Activated T-helper 1 cell treated with Interleukin-2 at 50 U/mL for 16 hours (primary cell): ENCODE data around the gene B3GALNT2.

ENCODE experiments used
- DNase-seq: peaks from one replicate; pipeline ENCODE4 v3.0.0-alpha.2; 2020; ENCODE audit warnings: low read depth

The B3GALNT2 gene

DNA sequence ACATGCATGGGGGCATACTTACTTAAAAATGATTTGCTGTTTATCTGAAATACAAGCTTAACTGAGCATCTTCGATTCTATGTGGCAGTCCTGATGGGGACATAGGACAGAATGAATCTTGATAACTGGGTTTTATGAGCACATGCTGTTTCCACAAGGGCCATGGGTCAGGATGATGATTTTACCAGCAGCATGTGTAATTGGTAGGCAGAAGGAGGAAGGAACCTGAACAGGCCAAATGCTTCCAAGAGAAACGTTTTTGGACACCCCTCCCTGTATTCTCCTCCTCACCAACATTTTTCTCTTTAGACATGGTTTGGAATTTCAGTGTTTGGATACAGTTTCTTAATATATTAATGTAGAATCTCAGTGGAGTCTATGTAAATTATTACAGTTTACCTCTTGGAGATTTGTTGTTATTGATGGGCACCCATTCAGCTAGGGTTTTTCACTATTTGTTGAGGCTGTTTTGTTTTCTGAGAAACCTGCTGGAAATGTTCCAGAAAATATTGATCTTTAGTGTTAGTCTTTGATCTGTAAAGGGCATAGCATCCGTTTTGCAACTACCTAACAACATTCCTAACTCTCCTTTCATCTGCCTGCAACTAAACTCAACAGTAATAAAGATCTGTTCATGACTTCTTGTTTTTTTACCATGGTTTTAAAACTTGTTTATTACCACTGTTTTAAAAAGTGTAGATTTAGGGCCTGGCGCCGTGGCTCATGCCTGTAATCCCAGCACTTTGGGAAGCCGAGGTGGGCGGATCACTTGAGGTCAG is 95.0 kb downstream of the B3GALNT2 start:
- no peak for DNase-seq

DNA sequence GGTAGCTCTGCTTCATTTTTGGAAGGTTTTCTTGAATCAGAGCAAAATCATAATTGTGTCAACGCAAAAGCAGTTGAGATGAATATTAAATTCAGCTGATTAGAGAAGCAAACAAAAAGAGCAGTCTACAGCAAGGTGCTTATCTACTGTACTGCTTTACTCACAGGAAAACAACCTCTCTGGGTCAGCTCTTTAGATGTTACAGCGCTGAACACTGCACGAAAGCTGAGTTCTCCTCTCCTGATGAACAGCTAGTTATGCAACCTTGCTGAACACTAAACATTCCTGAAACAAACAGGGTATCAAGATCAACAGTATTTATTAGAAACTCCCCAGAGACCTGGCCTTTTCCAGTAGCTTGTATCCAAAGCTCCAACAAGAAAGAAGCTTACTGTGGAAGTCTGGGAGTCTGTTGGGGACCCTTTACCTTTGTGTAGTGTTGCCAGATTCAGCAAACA is 95.7 kb downstream of the B3GALNT2 start:
- DNase-seq, result no peak

DNA sequence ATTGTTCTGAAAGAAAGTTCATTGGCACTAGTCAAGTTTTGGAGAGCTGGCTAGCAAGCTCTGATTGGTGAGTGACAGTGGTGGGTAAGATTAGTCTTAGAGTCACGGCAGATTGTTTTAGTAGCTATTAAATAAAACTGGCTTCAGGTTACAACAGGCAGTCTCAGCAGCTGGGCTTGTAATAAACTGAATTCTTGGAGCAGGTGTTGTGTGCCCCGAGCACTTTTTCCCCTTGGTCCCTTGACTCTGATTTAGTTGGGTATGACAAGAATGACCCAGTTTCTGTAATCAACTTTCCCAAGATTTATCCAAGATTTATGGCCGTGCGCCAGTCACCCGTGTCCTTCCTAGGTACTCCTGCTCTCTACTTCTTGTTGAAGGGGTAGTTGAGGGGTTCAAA is 96.8 kb downstream of the B3GALNT2 start:
- DNase-seq, result no peak

DNA sequence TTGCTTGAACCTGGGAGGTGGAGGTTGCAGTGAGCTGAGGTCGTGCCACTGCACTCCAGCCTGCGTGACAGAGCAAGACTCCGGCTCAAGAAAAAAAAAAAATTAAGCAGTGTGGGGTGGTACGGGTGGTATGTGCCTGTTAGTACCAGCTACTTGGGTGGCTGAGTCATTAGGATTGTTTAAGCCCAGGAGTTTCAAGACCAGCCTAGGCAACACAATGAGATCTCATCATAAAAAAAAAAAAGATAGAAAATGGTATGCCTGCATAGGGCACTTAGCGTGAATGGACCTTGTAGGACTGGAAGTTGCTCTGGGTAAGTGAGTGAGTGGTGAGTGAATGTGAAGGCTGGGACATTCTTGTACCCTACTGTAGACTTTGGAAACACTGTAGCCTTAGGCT is 100.1 kb downstream of the B3GALNT2 start:
- DNase-seq, result no peak

DNA sequence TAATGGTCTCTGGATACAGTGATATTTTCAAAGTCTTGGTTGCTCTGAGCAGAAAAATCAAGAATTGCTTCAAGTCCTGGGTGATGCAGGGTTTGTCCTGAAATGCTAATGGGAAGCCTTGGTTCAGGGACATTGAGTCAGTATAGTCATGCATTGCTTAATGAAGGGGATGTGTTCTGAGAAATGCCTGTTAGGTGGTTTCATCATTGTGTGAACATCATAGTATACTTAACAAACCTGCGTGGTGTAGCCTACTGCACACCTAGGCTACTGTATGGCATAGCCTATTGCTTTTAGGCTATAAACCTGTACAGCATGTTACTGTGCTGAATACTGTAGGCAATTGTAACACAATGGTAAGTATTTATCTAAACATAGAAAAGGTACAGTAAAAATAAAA is 100.7 kb downstream of the B3GALNT2 start:
- DNase-seq, result no peak

DNA sequence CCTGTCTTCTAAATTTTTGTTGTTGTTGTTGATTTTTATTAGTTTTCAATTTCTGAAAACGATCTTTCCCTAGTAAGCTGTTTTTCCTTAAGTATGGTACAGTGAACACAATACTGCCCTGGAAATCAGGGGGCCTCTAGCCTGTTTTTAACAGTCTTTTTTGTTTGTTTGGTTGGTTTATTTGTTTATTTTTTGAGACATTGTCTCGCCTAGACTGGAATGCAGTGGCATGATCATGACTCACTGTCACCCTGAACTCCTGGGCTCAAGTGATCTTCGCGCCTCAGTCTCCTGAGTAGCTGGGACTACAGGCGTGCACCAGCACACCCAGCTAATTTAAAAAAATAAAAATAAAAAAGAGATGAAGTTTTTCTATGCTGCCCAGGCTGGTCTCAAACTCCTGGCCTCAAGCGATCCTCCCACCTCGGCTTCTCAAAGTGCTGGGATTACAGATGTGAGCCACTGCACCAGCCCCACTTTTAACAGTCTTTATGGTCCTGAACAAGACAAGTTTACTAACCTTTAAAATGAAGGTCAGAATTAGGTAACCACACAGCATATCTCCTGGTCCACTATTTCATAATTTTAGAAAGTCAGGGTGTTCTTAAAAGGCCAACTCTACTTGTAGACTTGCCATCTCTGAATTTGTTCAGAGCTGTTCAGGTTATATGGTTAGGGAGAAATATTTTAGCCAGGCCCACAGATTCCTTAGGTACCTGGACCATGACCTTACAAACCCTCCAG is 101.6 kb downstream of the B3GALNT2 start:
- no peak for DNase-seq

DNA sequence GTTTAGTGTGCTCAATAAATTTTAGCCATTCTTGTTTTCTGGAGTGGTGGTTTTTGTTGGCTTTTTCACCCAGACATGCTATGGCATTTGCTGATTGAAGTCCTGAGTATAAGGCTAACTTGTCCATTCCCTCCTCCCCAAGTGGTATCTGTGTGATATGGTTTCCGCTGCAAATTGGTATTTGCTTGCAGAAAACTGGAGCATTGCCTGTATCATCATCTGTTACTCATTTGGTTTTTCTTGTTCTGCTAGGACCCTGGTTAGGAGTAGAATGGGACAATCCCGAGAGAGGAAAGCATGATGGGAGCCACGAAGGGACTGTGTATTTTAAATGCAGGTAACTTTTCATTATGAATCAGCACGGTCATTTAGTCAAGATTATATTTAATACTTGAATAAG is 103.0 kb downstream of the B3GALNT2 start:
- DNase-seq, result no peak
